Gastroesophageal sphincter (tissue), 3 donors: ENCODE results near the gene OR10G7.

ENCODE experiments used
- EP300 ChIP-seq: sonication (generic); formaldehyde crosslinking; IDR thresholded peaks from one replicate; pipeline ENCODE4 v1.6.1; 2017; ENCODE audit warnings: antibody characterized with exemption, mild to moderate bottlenecking
- TF ChIP-seq, protein P1 (sequence below), 4 experiments: fragments of 200-600 bp in 2 of 4; fragments of 450-650 bp in 2 of 4; sonication (generic) in 1 of 4; IDR thresholded peaks; one replicate each; pipeline ENCODE4 v1.5.1; 2017 to 2019; ENCODE audit warnings: antibody characterized with exemption in 4 of 4, mild to moderate bottlenecking in 2 of 4, moderate library complexity in 2 of 4

GRCh38 chr11:124075841-124076651, 34.9 kb upstream of the OR10G7 start:
- TF ChIP-seq, protein P1, sequence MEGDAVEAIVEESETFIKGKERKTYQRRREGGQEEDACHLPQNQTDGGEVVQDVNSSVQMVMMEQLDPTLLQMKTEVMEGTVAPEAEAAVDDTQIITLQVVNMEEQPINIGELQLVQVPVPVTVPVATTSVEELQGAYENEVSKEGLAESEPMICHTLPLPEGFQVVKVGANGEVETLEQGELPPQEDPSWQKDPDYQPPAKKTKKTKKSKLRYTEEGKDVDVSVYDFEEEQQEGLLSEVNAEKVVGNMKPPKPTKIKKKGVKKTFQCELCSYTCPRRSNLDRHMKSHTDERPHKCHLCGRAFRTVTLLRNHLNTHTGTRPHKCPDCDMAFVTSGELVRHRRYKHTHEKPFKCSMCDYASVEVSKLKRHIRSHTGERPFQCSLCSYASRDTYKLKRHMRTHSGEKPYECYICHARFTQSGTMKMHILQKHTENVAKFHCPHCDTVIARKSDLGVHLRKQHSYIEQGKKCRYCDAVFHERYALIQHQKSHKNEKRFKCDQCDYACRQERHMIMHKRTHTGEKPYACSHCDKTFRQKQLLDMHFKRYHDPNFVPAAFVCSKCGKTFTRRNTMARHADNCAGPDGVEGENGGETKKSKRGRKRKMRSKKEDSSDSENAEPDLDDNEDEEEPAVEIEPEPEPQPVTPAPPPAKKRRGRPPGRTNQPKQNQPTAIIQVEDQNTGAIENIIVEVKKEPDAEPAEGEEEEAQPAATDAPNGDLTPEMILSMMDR (IDR thresholded peaks at IDR 0.05) = no peak
- no peak for TF ChIP-seq EP300
